HFF-Myc (cell line): Measurements from ENCODE around the gene THRAP3.
A peak's percentile ranks its signal among the peaks of the same experiment; 100 is the strongest.

ENCODE experiments used
- DNase-seq: peaks from one replicate; pipeline ENCODE4 v3.0.0-alpha.2; 2011; ENCODE audit warnings: low read depth; ENCODE audit errors: extremely low read depth
- H3K4me3 ChIP-seq: replicated peaks from 2 replicates; pipeline ENCODE4 v1.5.1; 2011; ENCODE audit warnings: low read depth, mild to moderate bottlenecking, control low read depth, low read length
- TF ChIP-seq, protein P1 (sequence below): IDR thresholded peaks from 2 replicates; pipeline ENCODE4 v1.5.1; 2012; ENCODE audit warnings: mild to moderate bottlenecking, low read depth, low read length, control low read depth; ENCODE audit errors: missing control alignments

Gene THRAP3

DNA sequence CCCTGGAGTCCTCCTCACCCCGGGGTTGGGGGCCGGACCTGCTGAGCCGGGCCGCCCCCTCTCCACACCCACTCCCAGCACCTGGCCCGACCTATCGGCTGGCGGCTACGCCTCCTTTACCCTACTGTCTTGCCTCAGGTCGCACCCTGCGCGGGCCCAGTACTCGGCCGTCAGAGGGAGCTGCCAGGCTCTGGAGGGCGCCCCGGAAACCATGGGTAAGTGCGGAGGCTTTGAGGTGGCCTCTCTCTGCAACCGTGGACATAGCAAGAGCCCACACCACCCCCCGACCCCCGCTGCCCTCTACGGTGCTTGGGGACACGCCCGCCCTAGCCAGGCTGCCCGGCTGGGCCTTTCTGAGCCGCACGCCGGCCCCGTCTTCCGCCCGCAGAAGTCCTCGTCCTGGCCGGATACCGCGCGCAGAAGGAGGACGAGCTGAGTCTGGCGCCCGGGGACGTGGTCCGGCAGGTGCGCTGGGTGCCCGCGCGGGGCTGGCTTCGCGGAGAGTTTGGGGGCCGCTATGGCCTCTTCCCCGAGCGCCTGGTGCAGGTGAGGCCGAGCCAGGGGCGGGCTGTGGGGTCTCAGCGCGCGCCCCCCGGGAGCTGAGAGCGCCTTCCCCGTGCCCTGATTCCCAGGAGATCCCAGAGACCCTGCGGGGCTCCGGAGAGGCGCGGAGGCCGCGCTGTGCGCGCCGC, 82.1 kb downstream of the THRAP3 start, which contains the start of gene SH3D21:
Gene SH3D21 (plus strand): TSS at position 159 of the 692 bp plus-strand sequence. CDS start 53 bp downstream, at position 212.
- no peak for DNase-seq
- H3K4me3 ChIP-seq: peak within 1 kb of the TSS; percentile 47
- TF ChIP-seq, protein P1, sequence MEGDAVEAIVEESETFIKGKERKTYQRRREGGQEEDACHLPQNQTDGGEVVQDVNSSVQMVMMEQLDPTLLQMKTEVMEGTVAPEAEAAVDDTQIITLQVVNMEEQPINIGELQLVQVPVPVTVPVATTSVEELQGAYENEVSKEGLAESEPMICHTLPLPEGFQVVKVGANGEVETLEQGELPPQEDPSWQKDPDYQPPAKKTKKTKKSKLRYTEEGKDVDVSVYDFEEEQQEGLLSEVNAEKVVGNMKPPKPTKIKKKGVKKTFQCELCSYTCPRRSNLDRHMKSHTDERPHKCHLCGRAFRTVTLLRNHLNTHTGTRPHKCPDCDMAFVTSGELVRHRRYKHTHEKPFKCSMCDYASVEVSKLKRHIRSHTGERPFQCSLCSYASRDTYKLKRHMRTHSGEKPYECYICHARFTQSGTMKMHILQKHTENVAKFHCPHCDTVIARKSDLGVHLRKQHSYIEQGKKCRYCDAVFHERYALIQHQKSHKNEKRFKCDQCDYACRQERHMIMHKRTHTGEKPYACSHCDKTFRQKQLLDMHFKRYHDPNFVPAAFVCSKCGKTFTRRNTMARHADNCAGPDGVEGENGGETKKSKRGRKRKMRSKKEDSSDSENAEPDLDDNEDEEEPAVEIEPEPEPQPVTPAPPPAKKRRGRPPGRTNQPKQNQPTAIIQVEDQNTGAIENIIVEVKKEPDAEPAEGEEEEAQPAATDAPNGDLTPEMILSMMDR: no peak

DNA sequence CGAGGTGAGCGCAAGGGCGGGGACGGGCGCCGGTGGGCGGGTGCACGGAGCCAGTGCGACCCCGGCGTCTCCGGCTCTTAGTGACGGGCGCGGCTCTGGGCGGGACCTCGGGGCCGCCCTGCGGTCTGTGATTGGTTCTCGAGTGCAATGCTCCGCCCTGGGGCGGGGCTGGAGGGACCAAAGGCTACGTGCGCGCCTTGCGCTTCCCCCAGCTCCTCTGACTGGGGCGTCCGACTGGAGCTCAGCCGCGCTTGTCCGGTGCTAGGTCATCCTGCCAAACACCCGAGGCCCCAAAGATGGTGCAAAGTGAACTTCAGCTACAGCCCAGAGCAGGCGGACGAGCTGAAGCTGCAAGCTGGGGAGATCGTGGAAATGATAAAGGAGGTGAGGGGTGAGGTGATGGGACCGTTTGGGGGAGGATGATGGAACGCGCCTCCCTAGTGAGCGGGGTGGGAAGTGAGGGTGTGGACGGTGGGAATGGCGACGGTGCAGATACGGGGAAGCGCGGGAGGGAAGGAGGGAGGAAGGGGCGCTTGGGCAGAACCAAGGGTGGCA, 82.7 kb downstream of the THRAP3 start:
- DNase-seq: peak; percentile 81
- peak overlapping the region; percentile 47 for H3K4me3 ChIP-seq
- TF ChIP-seq, protein P1: no peak

DNA sequence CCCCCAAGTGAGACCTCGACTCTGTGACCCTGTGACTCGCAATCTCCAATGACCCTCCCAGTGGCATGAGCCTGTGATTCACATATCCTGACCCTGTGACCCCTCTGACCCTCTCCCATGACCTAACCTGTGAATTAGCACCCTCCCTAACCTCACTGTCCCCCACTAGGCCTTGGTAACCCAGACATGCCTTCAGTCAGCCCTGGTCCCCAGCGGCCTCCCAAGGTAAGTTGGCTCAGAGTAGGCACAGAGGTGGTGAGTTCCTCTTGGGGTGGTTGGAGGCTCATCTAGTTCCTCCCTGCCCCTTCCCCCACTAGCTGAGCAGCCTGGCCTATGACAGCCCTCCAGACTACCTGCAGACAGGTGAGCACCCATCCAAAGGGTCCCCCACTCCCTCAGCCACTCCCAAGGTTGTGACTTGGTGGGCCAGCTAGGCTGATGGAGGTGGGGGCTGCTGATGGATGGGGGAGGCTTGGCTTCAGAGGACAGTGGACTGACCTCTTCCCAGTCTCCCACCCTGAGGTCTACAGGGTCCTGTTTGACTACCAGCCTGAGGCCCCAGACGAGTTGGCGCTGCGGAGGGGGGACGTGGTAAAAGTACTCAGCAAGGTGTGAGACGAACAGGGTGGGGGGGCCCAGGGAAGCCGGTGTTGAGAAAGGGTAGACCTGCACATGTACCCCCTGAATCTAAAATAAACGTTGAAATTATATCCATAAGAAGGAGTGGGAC, 83.5 kb downstream of the THRAP3 start:
- TF ChIP-seq, protein P1: no peak
- no peak for DNase-seq
- peak overlapping the region; percentile 47 for H3K4me3 ChIP-seq

DNA sequence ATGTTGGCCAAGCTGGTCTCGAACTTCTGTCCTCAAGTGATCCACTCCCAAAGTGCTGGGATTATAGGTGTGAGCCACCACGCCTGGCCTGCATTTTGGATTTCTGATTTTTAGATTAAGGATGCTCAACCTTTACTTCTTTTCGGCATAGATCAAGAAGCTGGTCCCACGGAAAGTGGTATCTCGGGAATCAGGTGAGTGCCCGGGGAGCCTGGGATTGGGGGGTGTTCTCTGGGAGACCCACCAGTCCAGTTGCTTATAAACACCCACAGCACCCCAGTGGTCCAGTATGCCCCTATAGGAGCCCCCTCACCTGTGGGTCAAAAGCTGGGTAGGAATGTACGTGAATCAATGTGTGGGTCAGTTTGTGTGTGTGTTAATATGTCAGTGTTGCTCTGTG, 85.2 kb downstream of the THRAP3 start:
- H3K4me3 ChIP-seq: no peak overlapping the region
- TF ChIP-seq, protein P1: no peak
- DNase-seq: no peak

DNA sequence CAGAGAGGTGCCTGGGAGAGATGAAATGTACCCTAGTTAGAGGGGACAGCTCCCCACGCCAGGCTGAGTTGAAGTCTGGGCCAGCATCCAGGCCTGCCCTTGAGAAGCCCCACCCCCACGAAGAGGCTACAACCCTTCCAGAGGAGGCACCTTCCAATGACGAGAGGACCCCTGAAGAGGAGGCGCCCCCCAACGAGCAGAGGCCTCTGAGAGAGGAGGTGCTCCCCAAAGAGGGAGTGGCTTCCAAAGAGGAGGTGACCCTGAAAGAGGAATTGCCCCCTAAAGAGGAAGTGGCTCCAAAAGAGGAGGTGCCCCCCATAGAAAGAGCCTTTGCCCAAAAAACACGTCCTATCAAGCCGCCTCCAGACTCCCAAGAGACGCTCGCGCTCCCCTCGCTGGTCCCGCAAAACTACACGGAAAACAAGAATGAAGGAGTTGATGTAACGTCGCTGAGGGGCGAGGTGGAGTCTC, 96.1 kb downstream of the THRAP3 start:
- TF ChIP-seq, protein P1: no peak
- peak overlapping the region; percentile 76 for H3K4me3 ChIP-seq
- no peak for DNase-seq

DNA sequence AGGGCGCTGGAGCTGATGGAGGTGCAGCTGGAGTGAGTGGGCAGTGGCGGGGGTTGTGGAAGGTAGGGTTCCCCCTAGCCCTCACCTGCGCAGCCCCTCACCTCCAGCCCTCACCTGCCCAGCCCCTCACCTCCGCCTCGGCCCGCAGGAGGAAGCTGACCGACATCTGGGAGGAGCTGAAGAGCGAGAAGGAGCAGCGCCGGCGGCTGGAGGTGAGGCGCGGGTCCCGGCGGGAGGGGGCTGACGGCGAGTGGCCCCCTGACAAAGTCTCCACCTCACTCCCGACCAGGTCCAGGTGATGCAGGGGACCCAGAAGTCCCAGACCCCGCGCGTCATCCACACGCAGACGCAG, 96.5 kb downstream of the THRAP3 start:
- DNase-seq: no peak
- TF ChIP-seq, protein P1: no peak
- H3K4me3 ChIP-seq: peak overlapping the region; percentile 76
